Fibroblast of the aortic adventitia (primary cell): Measurements from ENCODE around the gene SIK2. TPM values are rescaled to one million over a fixed set of nuclear protein-coding genes. Genes with fewer than 3 reads are reported as not detected.

Experiments used
- DNase-seq: peaks from one replicate; pipeline ENCODE4 v3.0.0-alpha.2; 2010; ENCODE audit warnings: low read depth
- H3K4me3 ChIP-seq: 2 replicates; pipeline ENCODE4 v1.5.1; 2011; ENCODE audit warnings: low read depth, mild to moderate bottlenecking, control low read depth, low read length, moderate library complexity
- CTCF ChIP-seq: IDR thresholded peaks from 2 replicates; pipeline ENCODE4 v1.5.1; 2011; ENCODE audit warnings: mild to moderate bottlenecking, low read length, control low read depth, inconsistent platforms; ENCODE audit not compliant: insufficient read depth
- total RNA-seq: library from RNA; depleted of rRNA; stranded (reverse); fragments of >200 nt; gene quantifications from 2 replicates; pipeline ENCODE4 v1.2.3, GENCODE V29; 2012; ENCODE audit warnings: low replicate concordance

SIK2 gene
- total RNA-seq, 1 donor, result 16.6 TPM

GRCh38 chr11:111629499-111629898 lies 27.2 kb downstream of the SIK2 start:
- no peak for DNase-seq
- no peak overlapping the region for H3K4me3 ChIP-seq
- no peak for TF ChIP-seq CTCF

GRCh38 chr11:111631024-111631665 lies 28.9 kb downstream of the SIK2 start:
- no peak for DNase-seq
- no peak overlapping the region for H3K4me3 ChIP-seq
- TF ChIP-seq CTCF, result no peak

- no peak overlapping the region for H3K4me3 ChIP-seq
- DNase-seq, result peak; percentile 91
- TF ChIP-seq CTCF, result no peak
Measured at GRCh38 chr11:111631666-111632039, 29.4 kb downstream of the SIK2 start.

- no peak for DNase-seq
- no peak overlapping the region for H3K4me3 ChIP-seq
- TF ChIP-seq CTCF, result no peak
Measured at GRCh38 chr11:111632516-111633220, 30.4 kb downstream of the SIK2 start.

GRCh38 chr11:111633248-111633647 lies 31.0 kb downstream of the SIK2 start:
- TF ChIP-seq CTCF, result no peak
- DNase-seq, result no peak
- H3K4me3 ChIP-seq, result no peak overlapping the region

GRCh38 chr11:111633756-111634362 lies 31.6 kb downstream of the SIK2 start:
- DNase-seq, result peak; percentile 34
- no peak overlapping the region for H3K4me3 ChIP-seq
- TF ChIP-seq CTCF, result no peak
